Sciatic nerve (tissue), 2 donors: ENCODE measurements around the gene OSBPL3. TPM values are rescaled to one million over a fixed set of nuclear protein-coding genes. Genes with fewer than 3 reads are reported as not detected.

Experiments
- ATAC-seq: fragments of 200-7000 bp; cut with Tn5 transposase; one replicate; pipeline ENCODE4 v1.9.1; 2020; ENCODE audit warnings: mild to moderate bottlenecking, moderate library complexity
- DNase-seq: peaks from one replicate; pipeline ENCODE4 v3.0.0-alpha.2; 2020; ENCODE audit warnings: low spot score
- intact Hi-C: fragments of 100-400 bp; cut with DNase I; formaldehyde crosslinking; loops from one replicate; pipeline ENCODE4 v1.14.2; 2022
- total RNA-seq: library from RNA; stranded (reverse); fragmentation: NEBNext Ultra II Directional; extraction: Animal tissue kit (Norgen Biotek cat#: 25700); gene quantifications from one replicate; pipeline ENCODE4 v1.2.1, GENCODE V29; 2021
- donor health status: DM: no; HTN: no; CAD: no.
- donor health status: DM: no; HTN: no; CAD: no.

OSBPL3 gene
- total RNA-seq, 1 donor from 2014 or later, result 11.0 TPM

DNA sequence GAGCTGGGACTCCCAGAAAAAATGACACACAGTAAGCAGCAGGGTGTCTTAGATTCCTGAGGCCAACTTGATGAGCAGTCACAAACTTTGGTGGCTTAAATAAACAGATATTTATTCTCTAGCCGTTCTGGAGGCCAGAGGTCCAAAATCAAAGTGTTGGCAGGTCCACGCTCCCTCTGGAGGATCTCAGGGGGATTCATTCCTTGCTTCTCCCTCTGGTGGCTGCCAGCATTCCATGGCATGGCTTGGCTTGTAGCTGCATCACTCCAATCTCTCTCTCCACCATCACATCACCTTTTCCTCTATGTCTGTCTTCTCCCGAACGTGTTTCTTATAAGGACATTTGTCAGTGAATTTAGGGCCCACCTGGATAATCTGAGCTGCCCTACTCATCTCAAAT is 98.4 kb downstream of the OSBPL3 start:
- ATAC-seq, result no peak
- intact Hi-C loops, result no loop called here

DNA sequence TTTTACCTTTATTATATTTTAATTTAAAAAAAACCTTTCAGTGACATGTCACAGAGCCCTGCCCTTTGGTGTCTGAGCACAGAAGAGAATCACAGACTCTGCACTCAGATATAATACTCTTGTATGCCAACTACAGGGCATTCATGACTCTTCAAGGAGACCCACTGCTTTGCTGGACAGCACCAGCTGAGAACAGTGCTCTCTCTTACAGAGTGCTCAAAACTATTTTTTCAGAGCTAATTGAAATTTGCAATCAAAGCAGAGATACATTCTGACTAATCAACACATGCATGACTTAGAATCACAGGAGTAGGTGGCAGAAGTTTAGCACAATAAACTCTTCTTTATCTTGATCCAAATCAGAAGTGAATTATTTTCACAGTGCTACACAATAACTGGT is 99.1 kb downstream of the OSBPL3 start:
- intact Hi-C loops, result no loop called here
- DNase-seq (no peak), ATAC-seq (no peak)

More for the DNA sequence above, 98.4 kb downstream of the OSBPL3 start:
- DNase-seq, result no peak

DNA sequence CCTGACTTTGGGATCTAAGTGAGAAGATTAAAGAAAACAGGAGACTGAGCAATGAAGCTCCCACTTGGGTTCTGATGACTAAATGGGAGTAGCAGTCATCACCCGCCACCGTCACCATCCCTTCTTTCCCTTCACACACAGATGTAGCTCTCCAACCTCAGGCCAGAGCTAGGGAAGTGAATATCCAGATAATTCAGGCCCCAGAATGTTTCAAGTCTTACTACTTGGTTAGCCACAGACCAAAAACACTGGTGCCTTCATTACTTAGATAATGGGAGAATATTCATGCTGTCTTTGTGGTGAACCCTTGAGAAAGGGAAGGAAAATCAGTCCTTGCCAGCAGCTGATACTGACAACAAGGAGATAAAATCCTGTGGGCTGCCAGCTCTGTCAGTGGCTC is 100.7 kb downstream of the OSBPL3 start:
- no peak for ATAC-seq
- intact Hi-C loops, result no loop called here
- no peak for DNase-seq

DNA sequence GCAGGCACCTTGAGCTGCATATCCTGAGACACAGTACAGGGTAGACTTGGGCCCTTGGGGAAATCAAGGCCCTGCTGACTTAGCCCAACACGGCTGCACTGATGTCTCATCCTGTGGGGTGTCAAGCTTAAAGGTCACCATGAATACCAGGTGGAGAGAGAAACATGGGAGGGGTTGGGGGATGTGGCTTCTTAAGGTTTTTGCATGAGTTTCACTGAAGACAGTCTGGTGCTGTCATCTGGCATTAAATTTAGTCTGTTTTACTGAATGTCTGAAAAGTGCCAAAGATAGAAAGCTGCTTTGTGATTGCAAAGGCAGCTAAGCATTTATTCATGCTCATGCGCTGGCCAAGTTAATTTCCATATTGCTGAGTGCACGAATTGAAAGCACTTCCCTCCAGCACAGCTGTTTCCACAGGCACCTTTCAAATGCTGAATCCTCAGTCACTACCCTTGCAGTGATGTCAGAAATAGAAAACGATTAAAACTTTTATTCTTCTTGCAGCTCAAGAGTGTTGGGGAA is 102.1 kb downstream of the OSBPL3 start:
- DNase-seq (no peak), ATAC-seq (peak; percentile 69)
- intact Hi-C loops, result no loop called here

DNA sequence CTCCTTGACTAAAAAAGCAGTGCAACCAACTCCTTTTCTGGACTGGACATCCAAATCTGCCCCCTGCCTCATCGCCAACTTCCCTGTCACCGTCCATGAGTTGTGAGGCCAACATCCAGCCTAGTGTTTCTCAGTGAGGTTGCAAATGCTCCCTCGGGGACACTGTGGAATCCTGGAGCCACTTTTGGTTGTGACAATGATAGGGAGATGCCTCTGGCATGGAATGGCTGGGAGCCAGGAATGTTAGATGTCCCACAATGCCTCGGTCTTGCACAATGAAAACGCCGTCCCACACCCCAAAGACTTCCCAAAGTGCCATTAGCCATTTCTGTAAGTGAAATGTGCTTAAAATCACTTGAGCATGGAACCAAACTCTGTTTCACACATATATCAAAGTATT is 105.2 kb downstream of the OSBPL3 start:
- intact Hi-C loops, result no loop called here
- DNase-seq, result no peak
- no peak for ATAC-seq

DNA sequence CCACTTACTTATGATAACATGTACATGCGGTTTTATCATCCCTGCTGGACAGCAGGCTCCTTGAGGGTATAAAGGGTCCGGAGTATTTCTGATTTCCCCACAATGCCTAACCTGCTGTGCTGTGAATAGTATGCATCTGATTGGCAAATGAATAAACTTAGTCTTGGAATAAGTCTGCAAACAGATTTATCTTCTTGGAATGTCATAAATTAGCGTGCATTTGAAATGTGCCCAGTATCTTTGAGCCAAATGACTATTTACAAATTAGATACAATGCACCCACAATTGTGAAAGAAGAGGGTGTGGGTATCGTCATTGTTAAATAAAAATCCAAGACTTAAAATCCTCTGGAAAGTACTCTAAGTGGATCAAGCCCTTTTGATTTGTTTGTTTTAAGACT is 106.0 kb downstream of the OSBPL3 start:
- ATAC-seq (no peak), DNase-seq (no peak)
- intact Hi-C loops, result no loop called here

DNA sequence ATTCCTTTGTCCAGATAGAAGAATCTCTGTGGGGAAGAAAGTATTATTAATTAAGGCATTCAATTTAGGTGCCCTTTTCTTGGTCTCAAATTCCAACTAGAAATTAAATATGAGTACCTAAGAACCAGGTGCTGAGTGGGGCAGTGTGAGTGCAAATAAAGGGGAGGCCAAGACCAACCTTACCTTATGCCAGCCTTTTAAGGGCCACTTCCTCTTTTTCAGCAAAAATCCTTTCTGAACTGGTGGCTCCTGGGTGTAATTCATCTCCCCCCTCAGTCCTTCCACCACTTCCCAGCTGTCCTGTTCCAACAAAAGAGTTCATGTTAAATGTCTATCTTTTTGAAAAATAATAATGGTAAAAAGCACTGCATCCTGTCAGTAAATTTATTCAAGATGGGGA is 108.2 kb downstream of the OSBPL3 start:
- ATAC-seq (no peak), DNase-seq (no peak)
- intact Hi-C loops, result no loop called here

DNA sequence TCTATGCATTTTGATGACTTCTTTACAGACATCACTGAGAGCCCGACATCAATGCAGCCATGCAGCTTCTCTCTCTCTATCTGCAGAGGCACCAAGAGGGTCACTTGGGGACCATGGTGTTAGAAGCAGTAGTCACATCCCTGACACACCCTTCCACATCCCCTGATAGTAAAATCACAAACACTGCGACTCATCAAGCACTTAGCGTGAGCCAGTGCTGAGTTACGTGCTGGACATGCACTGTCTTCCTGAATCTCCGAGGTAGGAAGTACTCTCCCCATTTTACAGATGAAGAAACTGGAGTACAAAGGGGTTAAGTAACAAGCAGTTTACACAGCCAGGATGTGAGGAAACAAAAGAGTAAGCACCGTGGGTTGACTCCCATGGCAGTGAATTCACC is 109.2 kb downstream of the OSBPL3 start:
- no peak for ATAC-seq
- intact Hi-C loops, result no loop called here
- no peak for DNase-seq

DNA sequence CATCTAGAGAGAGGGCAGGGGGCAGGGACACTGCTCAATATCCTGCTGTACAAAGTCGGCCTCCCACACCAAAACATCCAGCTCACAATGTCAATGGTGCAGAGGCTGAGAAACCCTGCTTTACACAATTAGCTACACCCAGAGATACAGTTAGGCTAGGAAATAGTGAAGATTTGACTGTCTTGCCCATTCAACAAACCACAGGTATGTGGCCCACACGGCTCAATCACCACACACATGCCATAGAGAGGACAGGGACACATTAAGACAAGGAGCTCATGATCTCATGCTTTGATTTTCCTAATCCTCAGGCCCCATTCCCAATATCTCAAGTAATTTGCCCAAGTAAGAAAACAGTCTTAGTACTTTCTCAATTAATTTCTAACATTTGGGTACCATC is 110.4 kb downstream of the OSBPL3 start:
- DNase-seq (no peak), ATAC-seq (no peak)
- intact Hi-C loops, result no loop called here

DNA sequence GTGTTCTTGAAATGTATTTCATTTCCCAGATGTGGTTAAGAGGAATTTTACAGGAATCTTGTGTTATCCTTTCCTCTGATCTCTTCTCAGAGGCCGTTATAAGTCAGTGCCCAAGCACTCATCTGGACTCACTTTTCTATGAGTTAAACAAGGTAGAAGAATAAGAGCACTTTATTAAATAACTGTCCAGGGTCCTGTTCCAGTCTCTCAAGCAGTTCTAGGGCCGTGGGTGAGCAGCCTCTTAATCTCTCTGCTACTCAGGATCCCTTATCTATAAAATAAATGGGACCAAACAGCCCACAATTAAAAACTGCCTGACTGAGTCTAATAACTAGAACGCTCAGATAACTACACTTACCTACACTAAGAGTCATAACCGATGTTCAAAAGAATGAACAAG is 111.2 kb downstream of the OSBPL3 start:
- DNase-seq (no peak), ATAC-seq (no peak)
- intact Hi-C loops, result no loop called here

DNA sequence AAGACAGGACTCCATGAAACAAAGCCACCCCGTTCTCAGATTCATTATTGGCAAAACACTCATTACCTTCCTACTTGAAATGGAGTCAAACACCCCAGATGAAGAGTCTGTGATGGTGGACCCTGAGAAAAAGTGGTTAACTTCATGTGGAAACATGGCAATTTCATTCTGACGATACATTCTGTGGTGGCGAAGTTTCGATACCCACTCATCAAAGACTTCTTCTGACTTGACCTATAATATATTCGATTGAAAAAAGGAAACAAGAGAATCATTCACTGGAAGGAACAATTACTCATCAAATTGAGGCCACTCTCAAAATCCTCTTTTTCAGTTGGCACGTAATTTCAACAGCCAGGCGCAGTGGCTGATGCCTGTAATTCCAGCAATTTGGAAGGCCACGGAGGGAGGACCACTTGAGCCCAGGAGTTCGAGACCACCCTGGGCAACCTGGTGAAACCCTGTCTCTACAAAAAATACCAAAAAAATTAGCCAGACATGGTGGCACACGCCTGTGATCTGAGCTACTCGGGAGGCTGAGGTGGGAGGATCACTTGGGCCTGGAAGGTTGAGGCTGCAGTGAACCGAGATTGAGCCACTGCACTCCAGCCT is 113.9 kb downstream of the OSBPL3 start:
- no peak for ATAC-seq
- intact Hi-C loops, result no loop called here
- no peak for DNase-seq

DNA sequence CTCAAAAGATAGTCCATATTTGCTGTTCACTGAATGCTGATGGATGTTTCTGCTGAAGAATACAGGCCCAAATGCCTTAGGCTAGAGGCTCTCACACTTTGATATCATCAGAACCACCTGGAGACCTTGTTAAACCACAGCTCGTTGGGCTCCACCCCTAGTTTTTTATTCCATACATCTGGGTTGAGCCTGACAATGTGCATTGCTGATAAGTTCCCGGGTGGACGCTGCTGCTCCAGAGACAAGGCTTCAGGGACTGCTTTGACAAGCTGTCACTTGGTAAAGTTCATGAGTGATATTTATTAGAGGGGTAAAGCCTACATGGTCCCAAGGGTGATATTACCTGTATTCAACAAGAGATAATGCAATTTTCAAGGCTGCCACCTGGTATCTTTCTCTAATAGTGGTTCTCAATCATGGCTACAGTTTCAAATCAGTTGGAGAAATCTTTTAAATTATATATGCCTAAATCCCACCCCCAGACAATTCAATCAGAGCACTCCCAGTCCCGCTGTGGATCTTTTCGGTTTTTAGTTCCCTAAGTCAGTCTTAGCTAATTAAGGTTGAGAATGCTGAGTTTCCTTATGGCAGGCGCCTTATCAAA is 115.7 kb downstream of the OSBPL3 start:
- DNase-seq, result no peak
- no peak for ATAC-seq
- intact Hi-C loops, result no loop called here

DNA sequence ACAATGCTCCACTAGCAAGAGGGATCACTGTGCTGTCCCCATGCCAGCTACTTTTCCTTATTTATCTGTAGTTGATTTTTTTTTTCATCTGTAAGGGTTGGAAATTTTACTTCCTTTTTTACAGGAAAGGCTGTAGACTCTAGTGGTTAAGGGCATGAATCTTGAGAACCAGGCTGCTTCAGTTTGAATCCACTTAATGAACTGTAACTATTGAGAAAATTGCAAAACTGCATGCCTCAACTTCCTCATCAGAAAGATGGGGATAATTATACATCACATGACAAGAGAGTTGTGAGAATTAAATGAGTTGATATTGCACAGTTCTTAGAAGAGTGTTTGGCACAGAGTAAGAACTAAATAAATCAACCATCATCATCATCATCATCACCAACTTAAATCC is 116.4 kb downstream of the OSBPL3 start:
- ATAC-seq (no peak), DNase-seq (no peak)
- intact Hi-C loops, result no loop called here

DNA sequence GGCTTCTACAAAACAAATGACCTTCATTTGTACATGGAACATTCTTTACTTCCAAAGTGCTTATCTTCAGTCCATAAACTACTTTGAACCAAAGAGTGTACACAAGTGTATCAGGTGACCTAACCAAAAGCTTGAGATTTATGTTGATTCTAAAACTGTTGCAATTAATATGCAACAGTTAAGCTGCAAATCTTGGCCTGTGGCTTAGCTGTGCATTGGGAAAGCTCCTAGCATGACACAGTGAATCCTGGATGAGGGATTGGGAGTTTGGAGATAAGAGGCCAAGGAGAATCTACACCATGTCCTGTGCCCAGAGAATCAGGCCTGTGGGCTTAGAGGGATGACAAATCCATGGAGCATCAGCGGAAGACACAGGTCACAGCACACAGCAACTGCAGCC is 117.5 kb downstream of the OSBPL3 start:
- intact Hi-C loops, result no loop called here
- ATAC-seq, result no peak
- DNase-seq, result no peak

DNA sequence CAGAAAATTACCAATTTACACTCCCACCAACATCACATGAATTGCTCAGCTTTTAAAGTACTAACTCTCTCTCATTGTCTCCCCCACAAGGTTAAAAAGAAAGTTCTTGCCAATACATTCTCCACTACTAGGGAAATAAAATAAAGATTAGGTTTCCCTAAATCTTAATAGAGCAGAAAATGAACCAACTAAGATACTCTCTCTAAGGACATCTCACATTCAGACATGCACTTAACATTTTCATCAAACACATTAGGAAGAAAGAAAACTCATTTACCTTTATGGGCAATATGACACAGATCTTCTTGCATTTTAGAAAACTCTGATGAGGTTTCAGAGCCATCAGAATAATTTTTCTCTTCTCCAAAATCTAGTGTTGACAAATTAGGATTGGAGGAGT is 118.6 kb downstream of the OSBPL3 start:
- no peak for DNase-seq
- ATAC-seq, result no peak
- intact Hi-C loops, result no loop called here

DNA sequence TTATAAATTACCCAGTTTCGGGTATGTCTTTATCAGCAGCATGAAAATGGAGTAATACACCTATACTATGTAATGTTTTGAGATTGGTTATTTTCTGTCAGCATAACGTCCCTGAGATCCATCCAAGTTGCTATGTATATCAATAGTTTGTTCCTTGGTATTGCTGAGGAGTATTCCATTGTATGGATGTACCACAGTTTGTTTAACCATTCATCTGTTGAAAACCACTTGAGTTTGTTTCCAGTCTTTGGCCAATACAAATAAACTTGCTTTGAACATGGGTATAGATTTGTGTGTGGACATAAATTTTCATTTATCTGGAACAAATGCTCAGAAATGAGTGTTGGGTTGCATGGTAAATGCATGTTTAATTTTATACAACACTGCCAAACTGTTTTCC is 119.4 kb downstream of the OSBPL3 start:
- ATAC-seq (no peak), DNase-seq (no peak)
- intact Hi-C loops, result no loop called here

DNA sequence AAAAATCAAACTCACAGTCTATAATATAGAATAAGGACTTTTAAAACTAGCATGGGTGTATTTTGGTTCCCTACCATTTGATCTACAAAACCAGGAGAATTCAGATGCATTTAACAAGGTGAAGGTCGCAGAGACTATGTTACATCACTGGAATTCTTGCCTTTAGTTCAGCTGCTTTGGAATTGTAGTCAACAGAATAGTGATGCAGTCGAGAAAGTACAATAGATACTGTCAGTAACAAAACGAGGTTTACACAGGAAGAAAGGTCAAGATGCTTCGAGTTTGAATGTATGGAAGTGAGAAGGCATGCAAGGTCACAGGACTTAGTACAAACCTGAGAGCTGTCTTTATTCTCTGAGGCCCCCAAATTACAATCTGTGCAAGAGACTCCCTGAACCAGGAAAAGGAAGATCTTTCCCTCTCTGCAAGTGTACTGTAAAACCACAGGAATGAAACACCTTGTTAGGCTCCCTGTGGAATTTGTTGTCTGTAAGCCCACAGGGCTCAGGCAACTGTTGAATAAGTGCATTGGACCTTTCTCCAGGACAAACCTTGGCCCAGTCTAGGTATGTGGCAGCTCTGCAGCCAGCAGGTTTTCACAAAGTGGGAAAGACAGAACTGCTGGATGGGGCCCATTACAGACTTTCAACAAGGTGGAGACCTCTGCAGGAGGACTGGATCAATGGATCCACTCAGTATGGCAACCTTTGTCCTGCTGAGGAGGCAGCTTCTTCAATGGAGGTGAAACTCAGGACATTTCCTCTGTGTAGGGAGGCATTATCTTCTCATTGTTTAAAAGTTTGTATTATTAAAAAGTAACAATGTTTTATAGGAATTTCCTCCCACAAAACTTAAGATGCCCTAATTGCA is 121.6 kb downstream of the OSBPL3 start:
- intact Hi-C loops, result no loop called here
- DNase-seq, result no peak
- ATAC-seq, result no peak

DNA sequence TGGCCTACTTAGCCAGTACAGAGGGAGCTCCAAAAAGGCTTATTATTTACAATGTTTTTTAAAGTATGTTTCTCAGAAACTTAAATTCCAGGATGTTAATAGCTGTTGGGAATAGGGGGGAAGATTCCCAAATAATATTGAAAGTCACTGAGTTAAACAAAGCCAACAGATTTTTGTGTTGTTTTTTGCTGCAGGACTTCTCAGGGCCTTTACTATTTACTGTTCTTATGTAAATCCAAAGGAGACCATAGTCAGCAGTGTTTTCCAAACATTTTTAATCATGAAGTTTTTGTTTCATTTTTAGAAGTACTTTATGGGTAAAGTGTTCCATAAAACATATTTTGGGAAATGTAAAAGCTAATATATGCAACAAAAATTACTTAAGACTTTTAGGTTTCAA is 122.4 kb downstream of the OSBPL3 start:
- DNase-seq (no peak), ATAC-seq (no peak)
- intact Hi-C loops, result no loop called here

DNA sequence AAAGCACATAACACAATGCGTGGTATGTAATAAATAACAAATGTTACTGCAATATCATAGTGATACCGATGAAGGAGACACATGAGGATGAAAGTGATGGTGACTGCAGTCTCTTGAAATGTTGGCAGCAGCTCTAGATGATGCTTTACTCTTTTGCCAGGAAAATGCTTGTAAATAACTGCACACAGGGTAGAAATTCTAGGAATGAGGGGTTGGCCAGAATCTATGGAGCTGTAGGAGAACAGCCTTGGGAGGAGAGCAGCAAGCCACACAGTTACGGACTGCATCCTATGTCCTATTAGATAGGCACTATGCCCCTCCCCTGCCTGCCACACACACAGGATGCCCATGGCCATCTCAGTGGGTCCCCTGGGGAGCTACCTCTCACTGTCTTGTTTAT is 125.1 kb downstream of the OSBPL3 start:
- ATAC-seq (no peak), DNase-seq (no peak)
- intact Hi-C loops, result no loop called here

DNA sequence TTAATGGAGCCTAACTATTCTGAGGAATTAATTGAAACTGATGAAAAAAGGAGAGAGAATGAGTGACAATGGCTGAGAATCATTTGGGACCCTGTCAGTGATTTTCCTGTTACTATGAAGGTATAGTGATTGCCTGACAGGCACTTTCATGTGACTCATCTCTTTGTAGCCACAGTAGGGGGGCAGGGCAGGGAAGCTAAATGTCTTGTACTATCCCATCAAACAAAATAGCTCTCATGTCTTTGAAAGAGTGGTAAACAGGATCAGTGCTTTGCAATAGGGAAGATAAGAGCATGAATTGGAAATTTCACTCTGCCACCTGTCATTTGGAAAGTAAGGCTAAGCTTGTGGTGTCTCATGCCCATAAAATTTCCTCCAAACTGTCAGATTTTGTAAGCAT is 128.2 kb downstream of the OSBPL3 start:
- no peak for ATAC-seq
- intact Hi-C loops, result no loop called here
- DNase-seq, result no peak
